ENCODE data around the gene CLC. TPM values are rescaled to one million over a fixed set of nuclear protein-coding genes. Genes with fewer than 3 reads are reported as not detected.

Gene CLC
- total and polyA plus RNA-seq, 2 of the 8 experiments (the other 6 are each of a cell fraction or from before 2014, with no cell fraction given) = 6.4 to 12.4 TPM

Small RNA genes lying within 50 kb of the gene (small RNA-seq; reads per million reads assigned to genes)
- not detected for gene RPS29P27 (ENCODE audit: insufficient read depth)

Other genes with a start within 250 kb of the CLC start
- gene DLL3, start 239.1 kb downstream of the CLC start, total RNA-seq (2021; fragmentation: NEBNext Ultra II Directional; extraction: Animal tissue kit (Norgen Biotek cat#: 25700)) = 11.3 and 12.2 TPM in 2 replicates
- gene DLL3, start 239.1 kb downstream of the CLC start, polyA plus RNA-seq (2011; rRNA removed) = 13.8 and 16.6 TPM in 2 replicates
- gene SELENOV, start 222.9 kb downstream of the CLC start, total RNA-seq (2021; fragmentation: NEBNext Ultra II Directional; extraction: Animal tissue kit (Norgen Biotek cat#: 25700)) = 8.4 and 11.0 TPM in 2 replicates
- 10.7 and 21.8 TPM in 2 replicates for gene SELENOV, start 222.9 kb downstream of the CLC start, polyA plus RNA-seq (2011; rRNA removed)
- 2.4 and 3.4 TPM in 2 replicates for gene EID2B, start 205.2 kb downstream of the CLC start, total RNA-seq (2021; fragmentation: NEBNext Ultra II Directional; extraction: Animal tissue kit (Norgen Biotek cat#: 25700))
- gene EID2B, start 205.2 kb downstream of the CLC start, polyA plus RNA-seq (2011; rRNA removed) = 2.1 and 11.3 TPM in 2 replicates
- 29.6 and 29.9 TPM in 2 replicates for gene EID2, start 197.9 kb downstream of the CLC start, total RNA-seq (2021; fragmentation: NEBNext Ultra II Directional; extraction: Animal tissue kit (Norgen Biotek cat#: 25700))
- 7.6 and 7.8 TPM in 2 replicates for gene EID2, start 197.9 kb downstream of the CLC start, polyA plus RNA-seq (2011; rRNA removed)
- not detected in 2 replicates for gene LGALS13, start 135.5 kb downstream of the CLC start, total RNA-seq (2021; fragmentation: NEBNext Ultra II Directional; extraction: Animal tissue kit (Norgen Biotek cat#: 25700))
- not detected in 2 replicates for gene LGALS13, start 135.5 kb downstream of the CLC start, polyA plus RNA-seq (2011; rRNA removed)
- not detected in 2 replicates for gene LGALS16, start 82.1 kb downstream of the CLC start, total RNA-seq (2021; fragmentation: NEBNext Ultra II Directional; extraction: Animal tissue kit (Norgen Biotek cat#: 25700))
- gene LGALS16, start 82.1 kb downstream of the CLC start, polyA plus RNA-seq (2011; rRNA removed) = not detected in 2 replicates
- gene LGALS14, start 33.5 kb downstream of the CLC start, total RNA-seq (2021; fragmentation: NEBNext Ultra II Directional; extraction: Animal tissue kit (Norgen Biotek cat#: 25700)) = 0.50 and 1.1 TPM in 2 replicates
- gene LGALS14, start 33.5 kb downstream of the CLC start, polyA plus RNA-seq (2011; rRNA removed) = 0.22 and 0.77 TPM in 2 replicates
- gene LEUTX, start 40.8 kb upstream of the CLC start, total RNA-seq (2021; fragmentation: NEBNext Ultra II Directional; extraction: Animal tissue kit (Norgen Biotek cat#: 25700)) = not detected in 2 replicates
- not detected in 2 replicates for gene LEUTX, start 40.8 kb upstream of the CLC start, polyA plus RNA-seq (2011; rRNA removed)
- gene DYRK1B, start 96.1 kb upstream of the CLC start, total RNA-seq (2021; fragmentation: NEBNext Ultra II Directional; extraction: Animal tissue kit (Norgen Biotek cat#: 25700)) = 14.8 and 15.8 TPM in 2 replicates
- gene DYRK1B, start 96.1 kb upstream of the CLC start, polyA plus RNA-seq (2011; rRNA removed) = 6.9 and 13.6 TPM in 2 replicates
- gene FBL, start 108.3 kb upstream of the CLC start, total RNA-seq (2021; fragmentation: NEBNext Ultra II Directional; extraction: Animal tissue kit (Norgen Biotek cat#: 25700)) = 790 and 809 TPM in 2 replicates
- gene FBL, start 108.3 kb upstream of the CLC start, polyA plus RNA-seq (2011; rRNA removed) = 1,361 and 1,596 TPM in 2 replicates
- gene FCGBP, start 196.6 kb upstream of the CLC start, total RNA-seq (2021; fragmentation: NEBNext Ultra II Directional; extraction: Animal tissue kit (Norgen Biotek cat#: 25700)) = 2.9 and 3.1 TPM in 2 replicates
- 1.1 and 2.6 TPM in 2 replicates for gene FCGBP, start 196.6 kb upstream of the CLC start, polyA plus RNA-seq (2011; rRNA removed)
- 126 and 127 TPM in 2 replicates for gene PSMC4, start 233.1 kb upstream of the CLC start, total RNA-seq (2021; fragmentation: NEBNext Ultra II Directional; extraction: Animal tissue kit (Norgen Biotek cat#: 25700))
- 116 and 148 TPM in 2 replicates for gene PSMC4, start 233.1 kb upstream of the CLC start, polyA plus RNA-seq (2011; rRNA removed)